ENCODE measurements around the gene PHACTR1. TPM values are rescaled to one million over a fixed set of nuclear protein-coding genes. Genes with fewer than 3 reads are reported as not detected.

Gene PHACTR1
- total RNA-seq, 1 experiment from 2014 or later = 5.2 TPM

- Histone ChIP-seq H3K36me3 (ENCODE audit: insufficient read depth, low read length) (no peaks in the 10 kb centered on the region), H3K27ac (ENCODE audit: low read length) (no peak overlapping the region), H3K4me3 (ENCODE audit: low read length) (no peak overlapping the region)
These were observed 81.8 kb downstream of the PHACTR1 start for GRCh38 chr6:12798326-12798725.

GRCh38 chr6:12800120-12800519, 83.6 kb downstream of the PHACTR1 start:
- H3K9me3 ChIP-seq (ENCODE audit: low read length) = no peaks in the 10 kb centered on the region
- no peak overlapping the region for H3K9ac ChIP-seq (ENCODE audit: low read length)
- no peak overlapping the region for H2AFZ ChIP-seq (ENCODE audit: low read length)
- H3K4me3 ChIP-seq (ENCODE audit: low read length) = no peak overlapping the region
- no peak overlapping the region for H3K27ac ChIP-seq (ENCODE audit: low read length)
- H3K79me2 ChIP-seq (ENCODE audit: low read length) = no peaks in the 10 kb centered on the region
- no peaks in the 10 kb centered on the region for H4K20me1 ChIP-seq (ENCODE audit: insufficient read depth, low read depth, low read length)
- no peaks in the 10 kb centered on the region for H3K27me3 ChIP-seq (ENCODE audit: low read length)
- no peaks in the 10 kb centered on the region for H3K9me2 ChIP-seq (replicated peaks; ENCODE audit: insufficient read depth, low read length)
- H3K4me2 ChIP-seq (ENCODE audit: low read depth, low read length, poor library complexity, severe bottlenecking) = no peak overlapping the region
- no peaks in the 10 kb centered on the region for H3K4me1 ChIP-seq (ENCODE audit: low read length)
- no peaks in the 10 kb centered on the region for H3K36me3 ChIP-seq (ENCODE audit: insufficient read depth, low read length)
- DNase-seq = no peak

More at GRCh38 chr6:12798326-12798725, 81.8 kb downstream of the PHACTR1 start:
- no peak for DNase-seq
- Histone ChIP-seq H3K9ac (ENCODE audit: low read length) (no peak overlapping the region), H4K20me1 (ENCODE audit: insufficient read depth, low read depth, low read length) (no peaks in the 10 kb centered on the region), H3K79me2 (ENCODE audit: low read length) (no peaks in the 10 kb centered on the region), H3K4me2 (ENCODE audit: low read depth, low read length, poor library complexity, severe bottlenecking) (no peak overlapping the region), H2AFZ (ENCODE audit: low read length) (no peak overlapping the region), H3K9me3 (ENCODE audit: low read length) (no peaks in the 10 kb centered on the region), H3K4me1 (ENCODE audit: low read length) (no peaks in the 10 kb centered on the region), H3K9me2 (replicated peaks; ENCODE audit: insufficient read depth, low read length) (no peaks in the 10 kb centered on the region), H3K27me3 (ENCODE audit: low read length) (no peaks in the 10 kb centered on the region)

DNA sequence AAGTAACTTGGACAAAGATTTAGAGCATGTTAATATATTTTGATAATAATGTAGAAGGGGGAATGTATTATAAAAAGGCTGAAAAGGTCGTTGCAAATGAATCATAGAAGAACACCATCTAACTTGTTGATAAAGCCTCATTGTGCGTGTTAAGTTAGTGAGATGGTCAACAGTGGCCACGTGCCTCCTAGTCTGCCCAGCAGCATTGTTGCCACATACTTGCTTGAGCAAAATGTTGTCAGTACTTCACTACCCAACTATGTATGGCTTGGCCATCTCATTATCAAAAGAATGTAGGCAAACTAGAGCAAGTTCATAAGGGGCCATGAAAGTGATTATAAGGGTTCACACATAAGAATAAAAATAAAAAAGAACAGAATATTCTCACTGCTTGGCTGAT, 84.6 kb downstream of the PHACTR1 start:
- H3K27ac ChIP-seq (ENCODE audit: low read length) = no peak overlapping the region
- no peaks in the 10 kb centered on the region for H3K4me1 ChIP-seq (ENCODE audit: low read length)
- H3K9me3 ChIP-seq (ENCODE audit: low read length) = no peaks in the 10 kb centered on the region
- H3K79me2 ChIP-seq (ENCODE audit: low read length) = no peaks in the 10 kb centered on the region
- H4K20me1 ChIP-seq (ENCODE audit: insufficient read depth, low read depth, low read length) = no peaks in the 10 kb centered on the region
- no peaks in the 10 kb centered on the region for H3K27me3 ChIP-seq (ENCODE audit: low read length)
- H3K4me3 ChIP-seq (ENCODE audit: low read length) = no peak overlapping the region
- H2AFZ ChIP-seq (ENCODE audit: low read length) = no peak overlapping the region
- no peaks in the 10 kb centered on the region for H3K9me2 ChIP-seq (replicated peaks; ENCODE audit: insufficient read depth, low read length)
- no peak overlapping the region for H3K9ac ChIP-seq (ENCODE audit: low read length)
- no peak for DNase-seq
- H3K4me2 ChIP-seq (ENCODE audit: low read depth, low read length, poor library complexity, severe bottlenecking) = no peak overlapping the region
- H3K36me3 ChIP-seq (ENCODE audit: insufficient read depth, low read length) = no peaks in the 10 kb centered on the region

GRCh38 chr6:12802440-12802839, 85.9 kb downstream of the PHACTR1 start:
- DNase-seq = no peak
- no peak overlapping the region for H2AFZ ChIP-seq (ENCODE audit: low read length)
- no peaks in the 10 kb centered on the region for H3K9me2 ChIP-seq (replicated peaks; ENCODE audit: insufficient read depth, low read length)
- H3K36me3 ChIP-seq (ENCODE audit: insufficient read depth, low read length) = no peaks in the 10 kb centered on the region
- no peaks in the 10 kb centered on the region for H3K79me2 ChIP-seq (ENCODE audit: low read length)
- no peak overlapping the region for H3K27ac ChIP-seq (ENCODE audit: low read length)
- H3K9me3 ChIP-seq (ENCODE audit: low read length) = no peaks in the 10 kb centered on the region
- no peaks in the 10 kb centered on the region for H3K4me1 ChIP-seq (ENCODE audit: low read length)
- no peaks in the 10 kb centered on the region for H3K27me3 ChIP-seq (ENCODE audit: low read length)
- H3K9ac ChIP-seq (ENCODE audit: low read length) = no peak overlapping the region
- H3K4me2 ChIP-seq (ENCODE audit: low read depth, low read length, poor library complexity, severe bottlenecking) = no peak overlapping the region
- no peaks in the 10 kb centered on the region for H4K20me1 ChIP-seq (ENCODE audit: insufficient read depth, low read depth, low read length)
- no peak overlapping the region for H3K4me3 ChIP-seq (ENCODE audit: low read length)

DNA sequence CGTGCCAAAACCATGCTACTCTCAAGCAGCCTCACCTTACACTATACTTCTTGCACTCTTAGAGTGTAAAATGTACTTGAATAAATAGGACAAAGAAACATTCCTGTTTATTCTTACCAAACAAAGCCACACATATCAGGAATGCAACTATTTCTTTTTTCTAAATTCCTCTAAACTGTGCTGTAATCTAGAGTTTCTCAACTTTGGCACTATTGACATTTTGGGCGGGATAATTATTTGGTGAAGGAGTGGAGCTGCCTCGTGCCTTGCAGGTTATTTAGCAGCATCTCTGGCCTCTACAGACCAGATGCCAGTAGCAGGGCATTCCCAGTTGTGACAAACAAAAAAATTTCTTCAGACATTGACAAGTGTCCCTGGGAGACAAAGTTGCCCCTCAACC, 86.9 kb downstream of the PHACTR1 start:
- H3K79me2 ChIP-seq (ENCODE audit: low read length) = no peaks in the 10 kb centered on the region
- DNase-seq = no peak
- H3K27me3 ChIP-seq (ENCODE audit: low read length) = no peaks in the 10 kb centered on the region
- H3K27ac ChIP-seq (ENCODE audit: low read length) = no peak overlapping the region
- H4K20me1 ChIP-seq (ENCODE audit: insufficient read depth, low read depth, low read length) = no peaks in the 10 kb centered on the region
- no peaks in the 10 kb centered on the region for H3K9me2 ChIP-seq (replicated peaks; ENCODE audit: insufficient read depth, low read length)
- H3K36me3 ChIP-seq (ENCODE audit: insufficient read depth, low read length) = no peaks in the 10 kb centered on the region
- no peaks in the 10 kb centered on the region for H3K9me3 ChIP-seq (ENCODE audit: low read length)
- H3K4me3 ChIP-seq (ENCODE audit: low read length) = no peak overlapping the region
- H3K4me2 ChIP-seq (ENCODE audit: low read depth, low read length, poor library complexity, severe bottlenecking) = no peak overlapping the region
- H2AFZ ChIP-seq (ENCODE audit: low read length) = no peak overlapping the region
- H3K9ac ChIP-seq (ENCODE audit: low read length) = no peak overlapping the region
- H3K4me1 ChIP-seq (ENCODE audit: low read length) = no peaks in the 10 kb centered on the region

- H3K4me2 ChIP-seq (ENCODE audit: low read depth, low read length, poor library complexity, severe bottlenecking) = no peak overlapping the region
- no peaks in the 10 kb centered on the region for H3K9me2 ChIP-seq (replicated peaks; ENCODE audit: insufficient read depth, low read length)
- H4K20me1 ChIP-seq (ENCODE audit: insufficient read depth, low read depth, low read length) = no peaks in the 10 kb centered on the region
- no peak overlapping the region for H3K9ac ChIP-seq (ENCODE audit: low read length)
- H3K27me3 ChIP-seq (ENCODE audit: low read length) = no peaks in the 10 kb centered on the region
- H3K4me1 ChIP-seq (ENCODE audit: low read length) = no peaks in the 10 kb centered on the region
- no peak overlapping the region for H2AFZ ChIP-seq (ENCODE audit: low read length)
- no peak overlapping the region for H3K27ac ChIP-seq (ENCODE audit: low read length)
- H3K9me3 ChIP-seq (ENCODE audit: low read length) = no peaks in the 10 kb centered on the region
- no peaks in the 10 kb centered on the region for H3K79me2 ChIP-seq (ENCODE audit: low read length)
- no peak overlapping the region for H3K4me3 ChIP-seq (ENCODE audit: low read length)
- DNase-seq = no peak
- H3K36me3 ChIP-seq (ENCODE audit: insufficient read depth, low read length) = no peaks in the 10 kb centered on the region
These were observed 88.5 kb downstream of the PHACTR1 start for GRCh38 chr6:12804952-12805645.

DNA sequence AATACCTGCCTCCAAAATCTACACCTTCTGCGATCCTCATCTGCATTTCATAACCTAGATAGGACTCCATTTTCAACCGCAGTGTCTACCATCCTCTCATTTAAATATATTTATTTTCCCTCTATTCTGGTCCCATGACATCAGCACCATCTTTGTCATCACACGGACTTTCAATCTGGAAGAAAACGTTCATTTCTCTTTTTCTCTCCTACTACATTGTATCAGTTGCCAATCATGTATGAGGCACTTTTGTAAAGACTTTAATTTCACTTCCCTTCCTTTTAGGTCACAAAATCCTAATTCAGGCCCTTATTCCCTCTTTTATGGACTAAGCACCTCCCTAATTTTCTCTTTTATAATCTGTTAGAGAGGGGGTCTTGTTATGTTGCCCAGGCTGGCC, 89.6 kb downstream of the PHACTR1 start:
- H3K9me2 ChIP-seq (replicated peaks; ENCODE audit: insufficient read depth, low read length) = no peaks in the 10 kb centered on the region
- no peak for DNase-seq
- H4K20me1 ChIP-seq (ENCODE audit: insufficient read depth, low read depth, low read length) = no peaks in the 10 kb centered on the region
- H3K4me3 ChIP-seq (ENCODE audit: low read length) = no peak overlapping the region
- no peak overlapping the region for H2AFZ ChIP-seq (ENCODE audit: low read length)
- no peaks in the 10 kb centered on the region for H3K4me1 ChIP-seq (ENCODE audit: low read length)
- H3K9me3 ChIP-seq (ENCODE audit: low read length) = no peaks in the 10 kb centered on the region
- no peak overlapping the region for H3K9ac ChIP-seq (ENCODE audit: low read length)
- no peak overlapping the region for H3K27ac ChIP-seq (ENCODE audit: low read length)
- no peaks in the 10 kb centered on the region for H3K36me3 ChIP-seq (ENCODE audit: insufficient read depth, low read length)
- H3K27me3 ChIP-seq (ENCODE audit: low read length) = no peaks in the 10 kb centered on the region
- H3K4me2 ChIP-seq (ENCODE audit: low read depth, low read length, poor library complexity, severe bottlenecking) = no peak overlapping the region
- H3K79me2 ChIP-seq (ENCODE audit: low read length) = no peaks in the 10 kb centered on the region

DNA sequence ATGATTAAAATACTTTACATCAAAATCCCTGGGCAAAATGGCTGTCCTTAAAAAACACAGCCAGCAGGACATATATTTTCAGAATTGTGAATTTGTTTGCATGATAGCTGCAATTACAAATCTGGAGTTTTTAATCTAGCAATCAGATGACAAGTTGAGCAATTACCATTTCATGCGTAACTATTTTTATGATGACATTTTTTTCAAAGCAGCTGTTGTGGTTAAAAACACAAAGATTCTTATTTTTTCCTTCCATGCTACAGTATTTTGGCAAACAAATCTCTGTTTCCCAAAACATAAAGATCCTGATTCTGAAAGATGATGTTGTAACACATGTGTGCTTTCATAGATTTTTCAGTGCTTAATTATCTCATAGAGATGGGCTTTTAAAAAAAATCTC, 90.2 kb downstream of the PHACTR1 start:
- Histone ChIP-seq H3K4me2 (ENCODE audit: low read depth, low read length, poor library complexity, severe bottlenecking) (no peak overlapping the region), H3K9ac (ENCODE audit: low read length) (no peak overlapping the region), H3K79me2 (ENCODE audit: low read length) (no peaks in the 10 kb centered on the region), H3K27me3 (ENCODE audit: low read length) (no peaks in the 10 kb centered on the region), H4K20me1 (ENCODE audit: insufficient read depth, low read depth, low read length) (no peaks in the 10 kb centered on the region), H3K36me3 (ENCODE audit: insufficient read depth, low read length) (no peaks in the 10 kb centered on the region), H2AFZ (ENCODE audit: low read length) (no peak overlapping the region), H3K9me2 (replicated peaks; ENCODE audit: insufficient read depth, low read length) (no peaks in the 10 kb centered on the region), H3K4me3 (ENCODE audit: low read length) (no peak overlapping the region), H3K4me1 (ENCODE audit: low read length) (no peaks in the 10 kb centered on the region), H3K27ac (ENCODE audit: low read length) (no peak overlapping the region), H3K9me3 (ENCODE audit: low read length) (no peaks in the 10 kb centered on the region)
- DNase-seq = no peak
